ENCODE results near the gene MAP6.

Gene MAP6

DNA sequence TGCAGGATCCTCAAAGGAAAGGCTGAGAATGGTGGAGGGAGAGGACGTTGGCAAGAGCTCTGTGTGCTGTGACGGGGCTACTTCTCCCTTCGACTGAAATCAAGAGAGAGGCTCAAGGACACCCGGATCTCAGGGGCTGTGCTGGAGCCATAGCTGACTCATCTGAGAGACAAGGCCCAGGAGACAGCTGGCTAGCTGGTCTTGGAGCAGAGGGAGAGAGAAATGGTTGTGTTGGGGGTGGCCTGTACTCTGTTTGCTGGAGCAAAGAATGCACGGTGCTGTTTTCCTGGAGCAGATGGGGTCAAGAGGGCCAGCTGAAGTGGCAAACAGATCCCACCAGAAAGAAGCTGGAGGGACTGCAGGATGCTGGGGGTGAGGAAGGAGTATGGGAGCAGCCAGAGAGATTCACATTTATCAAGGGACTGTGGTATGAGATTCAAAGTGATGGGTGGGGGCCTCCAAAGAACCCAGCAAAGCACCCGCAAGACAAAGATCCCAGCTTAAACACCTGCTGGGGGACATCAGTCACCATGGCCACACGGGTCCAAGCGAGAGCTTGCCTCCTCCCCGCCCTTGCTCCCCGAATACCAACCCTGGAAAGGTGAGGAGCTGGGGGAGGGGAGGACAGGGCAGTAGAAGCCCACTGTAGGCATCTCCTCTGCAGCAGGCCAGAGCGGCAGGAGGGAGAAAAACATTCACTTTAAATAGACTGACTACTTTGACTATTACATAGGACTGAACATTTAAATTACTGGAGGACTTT, 40.8 kb downstream of the MAP6 start:
- DNase-seq = no peak

DNA sequence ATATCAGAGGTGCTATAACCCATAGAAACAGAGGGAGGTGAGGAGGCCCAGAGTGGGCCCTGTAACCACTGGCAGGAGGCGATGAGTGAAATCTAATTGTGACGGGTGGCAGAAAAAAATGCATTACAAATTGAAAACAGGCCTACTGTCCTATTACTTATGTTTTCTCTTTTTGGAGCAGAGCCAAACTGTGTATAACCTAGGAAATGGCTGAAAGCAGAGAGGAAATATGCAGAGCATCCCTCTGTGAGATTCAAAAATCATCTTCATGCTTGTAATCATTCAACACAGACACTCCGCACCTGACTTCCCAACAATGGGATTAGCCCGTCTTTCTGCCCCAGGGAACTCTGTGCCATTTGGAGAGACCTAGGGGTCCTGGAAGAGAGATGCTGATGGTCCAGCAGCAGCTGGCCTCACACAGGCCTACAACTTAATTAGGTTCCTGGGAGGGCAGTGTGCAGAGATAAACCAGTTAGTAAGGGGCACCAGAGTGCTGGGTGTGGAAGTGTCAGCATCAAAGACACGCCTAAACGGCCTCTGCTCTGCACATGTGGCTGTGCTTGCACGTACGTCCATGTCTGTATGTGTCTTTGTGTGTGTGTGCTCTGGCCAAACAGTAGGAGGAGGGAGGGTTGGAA, 41.8 kb downstream of the MAP6 start:
- no peak for DNase-seq

DNA sequence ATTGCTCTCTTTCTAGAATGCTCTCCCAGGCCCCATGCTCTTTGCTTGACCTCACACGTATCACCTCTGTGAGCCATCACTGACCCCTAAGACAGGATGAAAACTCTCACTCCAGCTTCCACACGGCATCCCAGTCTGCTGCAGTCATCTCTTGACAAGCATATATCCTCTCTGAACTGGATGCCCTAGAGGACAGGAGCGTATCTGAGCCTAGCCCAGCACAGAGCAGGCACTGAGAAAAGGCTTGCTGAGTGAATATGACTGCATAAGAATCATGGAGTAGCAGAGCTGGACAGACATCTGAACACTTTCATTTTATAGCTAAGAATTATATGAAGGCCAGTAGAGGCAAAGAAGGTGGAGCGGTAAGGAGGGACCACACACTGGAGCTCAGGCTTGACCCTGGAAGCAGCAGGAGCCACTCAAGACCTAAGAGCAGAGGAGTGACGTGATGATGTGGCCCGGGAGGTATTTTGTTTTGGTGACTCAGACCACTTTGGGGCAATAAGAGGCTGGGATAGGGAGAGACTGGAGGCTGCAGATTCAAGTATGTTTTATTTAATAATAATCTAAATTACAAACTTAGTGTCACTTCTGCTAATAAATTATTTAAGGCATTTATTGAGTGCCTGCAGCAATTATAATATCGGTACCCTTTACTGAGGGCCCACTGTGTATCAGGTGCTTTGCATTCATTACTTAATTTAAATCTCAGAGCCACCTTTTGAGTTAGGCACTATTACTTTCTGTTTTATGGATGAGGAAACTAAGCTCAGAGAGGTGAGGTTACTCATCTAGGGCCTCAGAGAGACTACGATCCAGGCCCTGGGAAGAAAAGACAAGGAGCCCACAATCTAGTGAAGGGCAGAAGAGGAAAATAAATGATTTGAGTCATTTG, 42.6 kb downstream of the MAP6 start:
- no peak for DNase-seq

GRCh38 chr11:75625021-75625420, 43.8 kb downstream of the MAP6 start:
- no peak for DNase-seq

GRCh38 chr11:75616281-75616680, 52.6 kb downstream of the MAP6 start:
- DNase-seq = no peak

GRCh38 chr11:75615751-75616150, 53.1 kb downstream of the MAP6 start:
- DNase-seq = no peak

DNA sequence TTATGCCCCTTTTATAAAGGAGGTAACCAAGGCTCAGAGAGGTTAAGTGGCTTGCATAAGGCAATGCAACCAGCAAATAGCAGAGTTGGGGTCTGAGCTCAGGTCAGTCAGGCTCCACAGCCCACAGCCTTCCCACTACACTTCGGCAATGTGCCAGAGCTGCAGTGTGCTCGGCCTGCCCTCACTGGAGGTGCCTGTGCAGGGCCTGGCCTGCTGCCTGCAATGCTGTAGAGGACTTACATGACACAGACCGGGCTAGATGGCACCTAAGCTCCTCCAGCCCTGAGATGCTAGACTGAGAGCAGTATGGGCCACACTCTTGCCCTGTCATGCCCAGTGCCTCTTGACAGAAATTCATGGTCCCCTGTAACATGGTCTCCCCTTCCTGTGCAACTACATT, 57.0 kb downstream of the MAP6 start:
- no peak for DNase-seq

DNA sequence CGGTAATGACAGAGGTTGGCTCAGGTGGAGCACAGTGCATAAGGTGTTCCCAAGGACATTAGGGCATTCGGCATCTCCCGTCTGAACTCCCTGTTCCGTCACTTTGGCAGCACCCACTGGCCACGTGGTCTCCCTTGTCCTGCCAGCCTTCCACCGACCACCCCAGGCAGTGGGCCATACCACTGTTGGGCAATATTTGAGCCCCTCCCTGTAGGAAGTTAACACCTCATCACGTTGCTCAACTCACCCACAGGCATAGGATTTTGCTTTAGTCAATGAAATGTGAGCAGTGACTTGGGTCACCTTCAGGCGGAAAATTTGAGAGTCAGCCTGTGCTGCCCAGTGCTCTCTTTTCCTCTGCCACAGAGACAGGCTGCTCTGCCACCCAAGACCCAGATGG, 62.7 kb downstream of the MAP6 start:
- no peak for DNase-seq

GRCh38 chr11:75603791-75604736, 64.8 kb downstream of the MAP6 start:
- no peak for DNase-seq

DNA sequence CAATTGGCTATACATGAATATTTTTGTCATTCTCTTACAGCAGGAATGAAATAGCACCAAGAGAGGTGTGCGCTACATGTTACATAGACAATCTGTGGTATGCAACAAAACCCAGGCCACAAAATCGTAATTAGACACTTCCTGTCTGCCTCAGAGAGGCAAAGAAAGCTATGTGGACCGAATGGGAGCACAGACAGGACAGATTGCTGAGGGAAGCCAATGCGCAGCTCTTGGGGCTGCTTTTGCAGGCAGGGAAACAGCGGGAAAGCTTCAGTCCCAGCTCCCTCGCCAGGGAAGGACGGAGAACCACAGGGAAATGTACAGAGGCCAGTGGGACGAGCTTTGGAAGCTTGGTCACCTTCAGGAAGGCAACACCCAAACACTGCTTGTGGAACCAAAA, 65.9 kb downstream of the MAP6 start:
- no peak for DNase-seq

- no peak for DNase-seq
Observed at GRCh38 chr11:75601494-75601893, 67.3 kb downstream of the MAP6 start.

DNA sequence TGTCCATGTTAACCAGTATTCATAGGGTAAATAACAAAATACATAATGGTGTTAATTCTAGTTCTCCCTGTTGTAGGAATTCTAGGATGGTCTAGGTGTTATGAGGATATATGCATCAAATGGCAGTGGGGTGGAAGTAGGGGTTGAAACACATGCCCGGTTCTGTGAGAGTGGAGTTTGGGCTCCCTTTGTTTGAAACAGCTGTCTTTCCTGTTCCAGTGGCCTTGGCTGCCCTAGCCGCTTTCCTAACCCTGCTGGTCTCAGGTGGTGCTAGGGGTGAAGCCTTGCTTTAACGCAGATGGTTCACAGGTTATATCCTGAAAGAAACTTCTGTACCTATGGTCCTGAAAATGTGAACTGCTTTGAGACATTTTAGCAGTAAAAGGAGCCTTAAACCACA, 68.5 kb downstream of the MAP6 start:
- no peak for DNase-seq

DNA sequence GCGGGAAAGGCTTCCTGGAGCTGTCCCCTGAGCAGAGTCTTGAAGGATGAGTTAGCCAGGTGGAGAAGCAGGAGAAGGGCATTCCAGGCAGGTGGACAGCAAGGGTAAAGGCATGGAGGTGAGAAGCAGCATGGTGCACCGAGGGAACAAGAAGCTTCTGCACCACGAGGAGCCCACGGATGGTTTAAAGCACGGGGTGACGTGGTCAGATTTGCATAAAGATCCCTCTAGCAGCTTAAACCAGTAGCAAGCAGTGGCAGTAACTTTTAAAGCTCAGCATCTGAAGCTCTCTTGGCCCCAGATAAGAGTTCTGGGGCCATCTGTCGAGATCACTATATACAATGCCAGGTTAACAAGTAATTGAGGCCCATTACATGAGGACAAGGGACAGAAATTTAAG, 69.9 kb downstream of the MAP6 start:
- no peak for DNase-seq

GRCh38 chr11:75598264-75598663, 70.6 kb downstream of the MAP6 start:
- no peak for DNase-seq

- DNase-seq = no peak
Observed at GRCh38 chr11:75597636-75598035, 71.2 kb downstream of the MAP6 start.

GRCh38 chr11:75596914-75597313, 71.9 kb downstream of the MAP6 start:
- no peak for DNase-seq

DNA sequence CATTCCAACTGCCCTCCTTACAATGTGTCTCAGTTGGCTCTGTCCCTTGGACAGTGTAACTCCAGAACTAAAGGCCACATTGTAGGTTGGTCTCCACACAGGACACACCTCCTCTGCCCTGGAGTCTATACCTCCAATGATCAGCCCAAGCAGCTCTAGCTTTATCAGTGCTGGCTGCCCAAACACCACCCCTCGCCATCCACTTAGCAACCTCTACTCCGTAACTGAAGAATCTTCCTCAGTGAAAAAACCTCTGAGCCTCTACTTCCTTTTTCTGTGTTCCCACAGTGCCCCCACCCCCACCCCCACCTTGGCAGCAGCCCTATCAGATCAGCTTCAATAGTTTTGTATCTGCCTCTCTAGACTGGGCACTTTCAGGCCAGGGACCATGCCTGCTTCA, 73.4 kb downstream of the MAP6 start:
- DNase-seq = no peak

- DNase-seq = no peak
Observed at GRCh38 chr11:75594211-75594610, 74.6 kb downstream of the MAP6 start.

GRCh38 chr11:75593286-75593915, 75.4 kb downstream of the MAP6 start:
- DNase-seq = no peak

GRCh38 chr11:75592715-75593114, 76.1 kb downstream of the MAP6 start:
- DNase-seq = no peak

DNA sequence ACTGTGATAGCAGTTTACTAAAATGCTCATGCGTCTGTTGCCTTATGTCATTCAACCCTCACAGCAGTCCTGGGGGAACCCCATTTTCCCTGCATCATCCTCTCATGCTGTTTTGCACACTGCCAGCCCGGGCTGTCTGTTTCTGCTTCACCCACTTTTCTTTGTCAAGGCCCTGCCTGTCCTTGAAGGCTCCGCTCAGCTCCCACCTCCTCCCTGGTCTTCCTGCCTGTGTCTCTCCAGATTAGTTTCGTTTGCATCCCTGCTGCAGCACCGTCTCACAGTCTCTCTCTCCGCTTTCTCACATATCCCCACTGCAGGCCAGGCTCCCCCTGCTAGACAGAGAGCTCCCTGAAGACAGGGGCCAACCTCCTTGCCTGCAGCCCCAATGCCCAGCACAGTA, 76.9 kb downstream of the MAP6 start:
- DNase-seq = no peak

- DNase-seq = no peak
Observed at GRCh38 chr11:75591371-75591770, 77.5 kb downstream of the MAP6 start.
